ENCODE measurements around the gene TGFBR1.

GRCh38 chr9:99127356-99128132 lies 22.6 kb downstream of the TGFBR1 start:
- TF ChIP-seq EZH2 (IDR thresholded peaks at IDR 0.05; ENCODE audit: borderline replicate concordance) (no peak), CTCF (IDR thresholded peaks at IDR 0.05; ENCODE audit: poor library complexity) (no peak)
